H9 (cell line): Measurements from ENCODE around the gene OR6B3. TPM values are rescaled to one million over a fixed set of nuclear protein-coding genes. Genes with fewer than 3 reads are reported as not detected.

ENCODE experiments used
- DNase-seq: peaks from one replicate; pipeline ENCODE4 v3.0.0-alpha.2; 2017
- H2AFZ ChIP-seq: one replicate; pipeline ENCODE4 v1.6.1; 2013; ENCODE audit warnings: mild to moderate bottlenecking, low read length, control low read depth, moderate library complexity
- H2AK5ac ChIP-seq: 2 replicates; pipeline ENCODE4 v1.6.1; 2013; ENCODE audit warnings: low read length, control low read depth, mixed read lengths; ENCODE audit not compliant: insufficient read length
- H2BK120ac ChIP-seq: one replicate; pipeline ENCODE4 v1.6.1; 2013; ENCODE audit warnings: low read depth, mild to moderate bottlenecking, low read length, control low read depth, inconsistent platforms; ENCODE audit not compliant: poor library complexity, severe bottlenecking
- H2BK12ac ChIP-seq: 2 replicates; pipeline ENCODE4 v1.6.1; 2013; ENCODE audit warnings: low read length, control low read depth, mixed read lengths, low read depth; ENCODE audit not compliant: insufficient read length
- H2BK15ac ChIP-seq: 2 replicates; pipeline ENCODE4 v1.6.1; 2013; ENCODE audit warnings: low read depth, low read length, control low read depth
- H2BK20ac ChIP-seq: one replicate; pipeline ENCODE4 v1.6.1; 2013; ENCODE audit warnings: low read depth, mild to moderate bottlenecking, low read length, control low read depth, inconsistent platforms; ENCODE audit not compliant: poor library complexity, severe bottlenecking
- H2BK5ac ChIP-seq: 2 replicates; pipeline ENCODE4 v1.6.1; 2013; ENCODE audit warnings: low read length, control low read depth, mixed read lengths; ENCODE audit not compliant: insufficient read length
- H3K14ac ChIP-seq: 2 replicates; pipeline ENCODE4 v1.6.1; 2013; ENCODE audit warnings: low read length, control low read depth; ENCODE audit not compliant: insufficient read depth
- H3K18ac ChIP-seq: 2 replicates; pipeline ENCODE4 v1.6.1; 2013; ENCODE audit warnings: low read depth, mild to moderate bottlenecking, mixed read lengths, low read length, control low read depth; ENCODE audit not compliant: insufficient read length
- H3K23ac ChIP-seq: 2 replicates; pipeline ENCODE4 v1.6.1; 2013; ENCODE audit warnings: low read length, control low read depth, mixed read lengths, low read depth; ENCODE audit not compliant: insufficient read length
- H3K23me2 ChIP-seq: 2 replicates; pipeline ENCODE4 v1.6.1; 2013; ENCODE audit warnings: low read depth, mild to moderate bottlenecking, mixed read lengths, low read length, control low read depth; ENCODE audit not compliant: insufficient read length, poor library complexity, severe bottlenecking
- H3K27ac ChIP-seq: 2 replicates; pipeline ENCODE4 v1.5.1; 2013; ENCODE audit warnings: low read length, control low read depth, mixed read lengths, low read depth; ENCODE audit not compliant: insufficient read length
- H3K27me3 ChIP-seq: 2 replicates; pipeline ENCODE4 v1.6.1; 2013; ENCODE audit warnings: low read length, control low read depth, inconsistent platforms; ENCODE audit not compliant: insufficient read depth
- H3K4ac ChIP-seq: 2 replicates; pipeline ENCODE4 v1.6.1; 2013; ENCODE audit warnings: low read depth, mild to moderate bottlenecking, control low read depth, inconsistent platforms, low read length, moderate library complexity
- H3K4me1 ChIP-seq: 2 replicates; pipeline ENCODE4 v1.6.1; 2013; ENCODE audit warnings: low read length, control low read depth, inconsistent platforms; ENCODE audit not compliant: insufficient read depth
- H3K4me2 ChIP-seq: 2 replicates; pipeline ENCODE4 v1.6.1; 2013; ENCODE audit warnings: low read length, control low read depth, mixed read lengths; ENCODE audit not compliant: insufficient read length, insufficient read depth
- H3K56ac ChIP-seq: 2 replicates; pipeline ENCODE4 v1.6.1; 2013; ENCODE audit warnings: low read depth, mild to moderate bottlenecking, mixed read lengths, low read length, control low read depth; ENCODE audit not compliant: insufficient read length
- H3K79me1 ChIP-seq: 2 replicates; pipeline ENCODE4 v1.6.1; 2013; ENCODE audit warnings: low read depth, mild to moderate bottlenecking, moderate library complexity, low read length, control low read depth, inconsistent platforms; ENCODE audit not compliant: insufficient read depth, poor library complexity, severe bottlenecking
- H3K79me2 ChIP-seq: 2 replicates; pipeline ENCODE4 v1.6.1; 2013; ENCODE audit warnings: low read length, control low read depth, inconsistent platforms; ENCODE audit not compliant: insufficient read depth
- H3K9ac ChIP-seq: 2 replicates; pipeline ENCODE4 v1.6.1; 2013; ENCODE audit warnings: low read length, control low read depth, mixed read lengths; ENCODE audit not compliant: insufficient read length; ENCODE audit errors: extremely low read depth
- H3K9me3 ChIP-seq: one replicate; pipeline ENCODE4 v1.6.1; 2013; ENCODE audit warnings: low read depth, low read length, inconsistent platforms; ENCODE audit not compliant: control insufficient read depth
- H3T11ph ChIP-seq: one replicate; pipeline ENCODE4 v1.6.1; 2013; ENCODE audit warnings: mild to moderate bottlenecking, low read length, control low read depth, inconsistent platforms
- H4K20me1 ChIP-seq: one replicate; pipeline ENCODE4 v1.6.1; 2013; ENCODE audit not compliant: control insufficient read depth, insufficient read length, insufficient read depth
- H4K5ac ChIP-seq: 2 replicates; pipeline ENCODE4 v1.6.1; 2013; ENCODE audit warnings: low read depth, mild to moderate bottlenecking, mixed read lengths, low read length, control low read depth; ENCODE audit not compliant: insufficient read length
- H4K8ac ChIP-seq: replicated peaks from 2 replicates; pipeline ENCODE4 v1.6.1; 2013; ENCODE audit warnings: low read length, control low read depth, mixed read lengths, low read depth; ENCODE audit not compliant: insufficient read length
- H4K91ac ChIP-seq: 2 replicates; pipeline ENCODE4 v1.6.1; 2013; ENCODE audit warnings: low read depth, mild to moderate bottlenecking, moderate library complexity, mixed read lengths, low read length, control low read depth; ENCODE audit not compliant: insufficient read length
- H3K27ac Mint-ChIP-seq, 3 experiments: 2 replicates in 2 of 3; 3 replicates in 1 of 3; pipeline ENCODE4 v1.8.0; 2020 to 2021; ENCODE audit warnings: mixed read lengths in 3 of 3, mild to moderate bottlenecking in 1 of 3, moderate library complexity in 1 of 3
- H3K27me3 Mint-ChIP-seq: 2 replicates; pipeline ENCODE4 v1.8.0; 2021; ENCODE audit warnings: low read depth, mild to moderate bottlenecking, moderate library complexity, mixed read lengths
- H3K36me3 Mint-ChIP-seq, 3 experiments: 2 replicates in 2 of 3; 3 replicates in 1 of 3; pipeline ENCODE4 v1.8.0; 2020 to 2021; ENCODE audit warnings: low read depth in 3 of 3, mixed read lengths in 3 of 3; ENCODE audit not compliant: insufficient read depth in 1 of 3
- H3K4me1 Mint-ChIP-seq, 2 experiments: 2 replicates each; pipeline ENCODE4 v1.8.0; 2020; ENCODE audit warnings: mixed read lengths in 2 of 2
- H3K4me3 Mint-ChIP-seq, 2 experiments: 2 replicates in 1 of 2; 3 replicates in 1 of 2; pipeline ENCODE4 v1.8.0; 2020 to 2021; ENCODE audit warnings: mild to moderate bottlenecking in 2 of 2, mixed read lengths in 2 of 2, moderate library complexity in 1 of 2
- H3K9me3 Mint-ChIP-seq, 2 experiments: 2 replicates in 1 of 2; 3 replicates in 1 of 2; pipeline ENCODE4 v1.8.0; 2020; ENCODE audit warnings: mild to moderate bottlenecking in 2 of 2, mixed read lengths in 2 of 2, moderate library complexity in 1 of 2
- WGBS: extraction: QIAGEN DNeasy Blood & Tissue Kit; methylation state at CpG from one replicate; pipeline ENCODE4 v1.1.7; 2013; ENCODE audit warnings: missing lambda C conversion rate, low lambda C conversion rate, mixed read lengths; ENCODE audit not compliant: insufficient read length; ENCODE audit errors: extremely low coverage; 5-methylcytosine and 5-hydroxymethylcytosine counted together
- total RNA-seq: library from RNA; stranded (reverse); gene quantifications from 2 replicates; pipeline ENCODE4 v1.2.1, GENCODE V29; 2021
- TF ChIP-seq, protein P1 (sequence below): fragments of 200-600 bp; sonication (generic); conservative IDR thresholded peaks from 3 replicates; pipeline ENCODE4 v1.8.0; 2021; ENCODE audit warnings: antibody characterized with exemption, mild to moderate bottlenecking

The OR6B3 gene
- total RNA-seq, 1 experiment from 2014 or later = not detected

DNA sequence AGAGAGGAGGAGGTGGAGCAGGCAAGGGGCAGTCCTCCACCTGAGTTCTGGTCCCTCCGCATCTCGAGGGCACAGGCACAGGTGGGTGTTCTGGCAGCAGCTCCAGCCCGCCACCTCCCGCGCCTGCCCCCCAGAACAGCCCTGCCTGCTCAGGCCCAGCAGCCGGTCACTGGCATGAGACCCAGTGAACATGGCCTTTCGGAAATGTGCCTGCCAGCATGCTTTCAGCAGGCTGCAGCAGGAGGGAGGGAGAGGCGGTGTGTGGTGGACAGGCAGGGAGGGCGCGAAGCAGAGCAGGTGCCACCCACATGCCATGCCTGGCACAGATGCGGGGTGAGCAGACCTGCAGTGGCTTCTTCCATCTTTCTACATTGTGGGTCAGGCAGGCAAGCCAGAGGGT is 3.4 kb upstream of the OR6B3 start:
- H2AFZ ChIP-seq = no peak overlapping the region
- no peak overlapping the region for H3K4ac ChIP-seq
- H3K79me1 ChIP-seq = no peaks in the 10 kb centered on the region
- no peaks in the 10 kb centered on the region for H4K20me1 ChIP-seq
- TF ChIP-seq, protein P1, sequence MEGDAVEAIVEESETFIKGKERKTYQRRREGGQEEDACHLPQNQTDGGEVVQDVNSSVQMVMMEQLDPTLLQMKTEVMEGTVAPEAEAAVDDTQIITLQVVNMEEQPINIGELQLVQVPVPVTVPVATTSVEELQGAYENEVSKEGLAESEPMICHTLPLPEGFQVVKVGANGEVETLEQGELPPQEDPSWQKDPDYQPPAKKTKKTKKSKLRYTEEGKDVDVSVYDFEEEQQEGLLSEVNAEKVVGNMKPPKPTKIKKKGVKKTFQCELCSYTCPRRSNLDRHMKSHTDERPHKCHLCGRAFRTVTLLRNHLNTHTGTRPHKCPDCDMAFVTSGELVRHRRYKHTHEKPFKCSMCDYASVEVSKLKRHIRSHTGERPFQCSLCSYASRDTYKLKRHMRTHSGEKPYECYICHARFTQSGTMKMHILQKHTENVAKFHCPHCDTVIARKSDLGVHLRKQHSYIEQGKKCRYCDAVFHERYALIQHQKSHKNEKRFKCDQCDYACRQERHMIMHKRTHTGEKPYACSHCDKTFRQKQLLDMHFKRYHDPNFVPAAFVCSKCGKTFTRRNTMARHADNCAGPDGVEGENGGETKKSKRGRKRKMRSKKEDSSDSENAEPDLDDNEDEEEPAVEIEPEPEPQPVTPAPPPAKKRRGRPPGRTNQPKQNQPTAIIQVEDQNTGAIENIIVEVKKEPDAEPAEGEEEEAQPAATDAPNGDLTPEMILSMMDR = no peak
- H4K8ac ChIP-seq = no peak overlapping the region
- no peak overlapping the region for H2BK5ac ChIP-seq
- H3K79me2 ChIP-seq = no peaks in the 10 kb centered on the region
- Mint-ChIP-seq H3K36me3 (no peaks in the 10 kb centered on the region), H3K27ac (no peak overlapping the region), H3K9me3 (no peaks in the 10 kb centered on the region), H3K4me3 (no peak overlapping the region), H3K4me1 (peaks cover 0 to 2% of the 10 kb centered on the region in 2 experiments; a peak in 2 of 4 replicates), H3K27me3 (peaks cover 46% of the 10 kb centered on the region)
- H2BK20ac ChIP-seq = no peak overlapping the region
- no peaks in the 10 kb centered on the region for H3K9me3 ChIP-seq
- no CpG with 5 or more reads among the region's 11 CpGs for WGBS
- no peak overlapping the region for H3K14ac ChIP-seq
- H2BK120ac ChIP-seq = no peak overlapping the region
- no peak overlapping the region for H3K18ac ChIP-seq
- H2BK15ac ChIP-seq = no peak overlapping the region
- no peak overlapping the region for H3K9ac ChIP-seq
- no peak overlapping the region for H3K4me2 ChIP-seq
- no peak overlapping the region for H2BK12ac ChIP-seq
- no peak overlapping the region for H3K23ac ChIP-seq
- H3K23me2 ChIP-seq = no peaks in the 10 kb centered on the region
- peaks cover 2% of the 10 kb centered on the region; the same call in 1 of the 2 replicates for H3K27me3 ChIP-seq
- no peaks in the 10 kb centered on the region for H3K4me1 ChIP-seq
- H3K56ac ChIP-seq = no peak overlapping the region
- no peak overlapping the region for H2AK5ac ChIP-seq
- H4K5ac ChIP-seq = no peak overlapping the region
- no peak overlapping the region for H4K91ac ChIP-seq
- H3K27ac ChIP-seq = no peak overlapping the region
- H3T11ph ChIP-seq = no peak overlapping the region
- no peak for DNase-seq
